Measurements from ENCODE around the gene THEMIS. TPM values are rescaled to one million over a fixed set of nuclear protein-coding genes. Genes with fewer than 3 reads are reported as not detected.

THEMIS gene
- total RNA-seq, 1 experiment from 2014 or later, result not detected

GRCh38 chr6:127833336-127833735 is 67.5 kb downstream of the THEMIS start:
- ChIA-PET CTCF (no interaction called here), POLR2A (no interaction called here)
- ATAC-seq (no peak), DNase-seq (ENCODE audit: low spot score) (no peak)
- Mint-ChIP-seq H3K27ac (no peak overlapping the region), H3K9me3 (no peaks in the 10 kb centered on the region), H3K36me3 (no peaks in the 10 kb centered on the region), H3K27me3 (ENCODE audit: low read depth) (no peaks in the 10 kb centered on the region), H3K4me3 (no peak overlapping the region), H3K4me1 (peaks cover 8% of the 10 kb centered on the region; the same call in 1 of the 2 replicates)
- TF ChIP-seq ZBTB43 (CRISPR knock-in tag; IDR thresholded peaks at IDR 0.05), result no peak
- TF ChIP-seq ATF2 (CRISPR knock-in tag; IDR thresholded peaks at IDR 0.05; ENCODE audit: borderline replicate concordance, low read depth), result no peak
- TF ChIP-seq ZNF121 (CRISPR knock-in tag; IDR thresholded peaks at IDR 0.05), result no peak
- no peak for TF ChIP-seq ZNF423 (CRISPR knock-in tag; IDR thresholded peaks at IDR 0.05)
- no peak for TF ChIP-seq AFF4 (CRISPR knock-in tag; IDR thresholded peaks at IDR 0.05; ENCODE audit: borderline replicate concordance)
- no peak for TF ChIP-seq GRHL2 (CRISPR knock-in tag; IDR thresholded peaks at IDR 0.05; ENCODE audit: insufficient replicate concordance, severe bottlenecking)
- TF ChIP-seq OVOL2 (CRISPR knock-in tag; IDR thresholded peaks at IDR 0.05; ENCODE audit: borderline replicate concordance), result no peak
- TF ChIP-seq CBFB (CRISPR knock-in tag; IDR thresholded peaks at IDR 0.05; ENCODE audit: low read depth), result no peak
- TF ChIP-seq TEAD1 (CRISPR knock-in tag; IDR thresholded peaks at IDR 0.05), result no peak
- TF ChIP-seq CDX4 (CRISPR knock-in tag; IDR thresholded peaks at IDR 0.05; ENCODE audit: borderline replicate concordance), result no peak
- no peak for TF ChIP-seq CREM (CRISPR knock-in tag; IDR thresholded peaks at IDR 0.05)
- TF ChIP-seq FOXK1 (CRISPR knock-in tag; IDR thresholded peaks at IDR 0.05), result no peak
- no peak for TF ChIP-seq ZNF317 (CRISPR knock-in tag; IDR thresholded peaks at IDR 0.05; ENCODE audit: borderline replicate concordance, low read depth)

GRCh38 chr6:127832381-127832780 is 68.5 kb downstream of the THEMIS start:
- H3K4me3 Mint-ChIP-seq, result no peak overlapping the region
- H3K4me1 Mint-ChIP-seq, result peaks cover 8% of the 10 kb centered on the region; the same call in 1 of the 2 replicates
- CTCF ChIA-PET, result no interaction called here
- POLR2A ChIA-PET, result no interaction called here
- TF ChIP-seq AR (CRISPR knock-in tag; IDR thresholded peaks at IDR 0.05), result no peak
- H3K36me3 Mint-ChIP-seq, result no peaks in the 10 kb centered on the region
- ATAC-seq (no peak), DNase-seq (ENCODE audit: low spot score) (no peak)
- H3K9me3 Mint-ChIP-seq, result no peaks in the 10 kb centered on the region
- H3K27ac Mint-ChIP-seq, result no peak overlapping the region
- H3K27me3 Mint-ChIP-seq (ENCODE audit: low read depth), result no peaks in the 10 kb centered on the region
